ENCODE data around the gene ZNF664.

The ZNF664 gene

DNA sequence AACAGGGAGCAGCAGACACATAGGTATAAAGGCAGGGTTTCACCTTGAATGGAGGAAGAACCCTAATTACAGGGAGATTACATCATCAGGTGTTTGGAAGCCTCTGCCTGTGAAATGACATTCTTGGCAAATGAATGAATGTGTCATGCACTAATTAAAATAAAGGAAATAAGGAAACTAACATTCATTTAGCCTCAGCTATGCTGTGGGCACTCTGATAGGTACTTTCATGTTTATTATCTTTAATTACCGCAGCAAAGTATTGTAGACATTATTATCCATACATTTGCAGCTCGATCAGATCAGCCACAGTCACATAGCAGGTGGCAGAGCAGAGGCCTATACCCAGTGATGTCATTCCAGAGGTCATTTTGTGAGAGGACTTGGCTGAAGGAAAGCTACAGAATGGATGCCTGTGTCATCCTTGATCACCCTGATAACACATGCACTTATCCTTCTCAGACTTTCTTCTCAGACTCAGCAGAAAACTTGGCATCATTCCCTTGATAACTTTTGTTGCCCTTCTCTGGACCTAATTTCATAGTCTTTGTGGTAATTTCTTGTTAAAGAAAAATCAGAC lies 18.4 kb downstream of the ZNF664 start:
- no peak for ATAC-seq

DNA sequence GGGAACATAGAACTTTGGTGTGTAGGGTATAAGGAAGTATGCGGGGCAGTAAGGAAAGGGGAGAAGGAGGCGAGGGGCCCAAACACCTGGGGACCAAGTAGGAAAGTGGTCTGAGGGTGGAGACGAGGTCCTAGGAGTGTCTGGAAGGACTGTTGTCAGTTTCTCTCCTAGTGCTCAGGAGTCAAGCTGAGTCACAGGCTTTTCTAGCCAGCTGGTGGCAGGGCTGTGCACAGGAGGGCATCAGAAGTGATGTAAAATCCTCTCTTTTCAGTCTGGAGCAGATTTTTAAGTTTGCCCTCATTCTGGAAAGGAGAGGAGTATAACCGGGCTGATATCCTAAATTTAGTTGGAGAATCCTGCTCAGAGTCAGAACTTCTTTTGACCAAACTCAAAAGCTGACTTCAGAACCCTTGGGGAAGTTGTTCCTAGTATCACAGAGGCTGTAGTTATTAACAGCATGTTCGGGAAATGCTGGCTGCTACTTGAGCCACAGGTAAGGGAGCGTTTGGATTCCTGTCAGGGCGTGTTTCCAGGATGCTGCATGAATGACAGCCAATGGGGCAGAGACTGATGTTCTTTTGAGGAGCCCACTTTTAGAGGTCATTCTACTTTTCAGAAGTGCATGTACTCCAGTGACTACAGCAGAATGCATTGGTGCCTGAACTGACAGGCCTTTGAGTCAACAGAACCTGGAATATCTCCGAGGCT lies 19.3 kb downstream of the ZNF664 start:
- no peak for ATAC-seq

DNA sequence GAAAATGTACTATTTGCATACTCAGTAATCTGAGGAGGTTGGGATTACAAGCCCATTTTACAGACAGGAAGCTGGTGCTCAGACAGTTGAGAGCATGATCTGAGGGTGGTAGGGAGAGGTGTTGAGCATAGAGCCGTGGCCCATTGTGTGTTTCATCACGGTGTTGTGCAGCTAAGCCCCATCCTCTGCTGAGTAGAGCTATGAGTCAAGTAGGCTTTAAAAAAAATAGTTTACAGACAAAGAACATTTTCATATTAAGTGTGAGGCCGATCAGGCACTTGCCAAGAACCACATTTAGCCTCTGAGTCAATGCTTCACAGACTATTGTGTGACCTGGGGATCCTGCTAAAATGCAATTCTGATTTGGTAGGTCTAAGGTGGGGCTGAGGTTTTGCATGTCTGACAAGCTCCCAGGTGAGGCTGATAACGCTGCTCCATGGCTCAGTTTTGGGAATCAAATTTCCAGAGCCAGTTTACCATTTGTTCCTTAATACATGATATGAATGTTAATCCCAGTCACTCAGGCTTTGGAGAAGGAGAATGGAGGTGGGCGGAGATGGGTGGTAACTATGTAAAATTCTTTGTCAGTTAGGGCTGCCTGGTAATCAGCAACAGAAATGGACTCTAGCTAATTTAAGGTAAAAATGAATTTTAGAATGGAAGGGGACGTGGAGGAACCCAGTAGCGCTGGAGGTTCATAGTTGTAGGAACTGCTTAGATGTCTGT lies 22.2 kb downstream of the ZNF664 start:
- ATAC-seq, result peak; percentile 75 to 87

DNA sequence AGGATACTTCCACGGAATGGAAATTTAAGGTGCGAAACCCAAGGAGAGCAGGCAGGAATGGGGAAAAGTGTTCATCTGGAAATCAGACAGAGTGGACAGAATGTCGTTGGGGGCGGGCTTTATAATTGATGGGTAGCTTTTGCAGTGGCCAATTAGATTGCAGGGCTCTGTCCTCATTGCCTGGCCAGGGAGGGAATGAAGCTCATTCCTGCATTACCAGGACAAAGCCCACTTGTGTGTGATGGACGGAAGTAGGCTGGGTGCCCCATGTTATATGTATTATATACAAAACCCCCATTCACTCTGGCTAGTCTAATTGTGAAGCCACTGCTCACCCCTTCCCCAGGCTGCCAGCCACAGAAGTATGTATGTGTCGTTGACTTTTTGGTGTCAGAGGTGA lies 23.6 kb downstream of the ZNF664 start:
- ATAC-seq, result no peak

DNA sequence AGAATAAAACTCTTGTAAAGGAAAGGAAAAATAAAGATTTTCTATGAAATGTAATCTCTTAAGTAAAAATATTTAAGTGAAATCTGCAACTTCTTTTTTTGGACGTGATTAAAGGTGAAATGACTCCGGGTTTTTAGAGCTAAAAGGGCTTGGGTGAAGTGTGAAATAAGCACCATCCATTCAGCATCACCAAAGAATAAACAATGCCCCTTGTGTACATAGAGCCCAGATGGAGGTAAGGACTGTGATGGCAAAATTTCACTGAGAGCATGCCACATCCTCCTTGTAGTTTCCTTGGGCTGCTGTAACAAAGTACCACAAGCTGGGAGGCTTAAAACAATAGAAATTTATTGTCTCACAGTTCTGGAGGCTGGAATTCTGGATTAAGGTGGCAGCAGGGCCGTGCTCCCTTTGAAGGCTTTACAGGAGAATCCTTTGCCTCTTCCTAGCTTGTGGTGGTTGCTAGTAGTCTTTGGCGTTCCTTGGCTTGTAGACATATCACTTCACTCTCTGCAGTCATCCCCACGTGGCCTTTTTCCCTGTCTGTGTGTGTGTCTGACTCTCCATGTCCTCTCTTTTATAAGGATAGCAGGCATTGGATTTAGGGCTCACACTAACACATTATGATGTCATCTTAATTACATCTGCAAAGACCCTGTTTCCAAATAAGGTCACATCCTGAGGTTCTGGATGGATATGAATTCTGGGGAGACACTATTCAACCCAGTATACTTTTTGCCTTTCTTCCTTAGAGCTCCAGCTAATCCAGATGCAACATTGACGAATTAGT lies 24.2 kb downstream of the ZNF664 start:
- ATAC-seq, result no peak

DNA sequence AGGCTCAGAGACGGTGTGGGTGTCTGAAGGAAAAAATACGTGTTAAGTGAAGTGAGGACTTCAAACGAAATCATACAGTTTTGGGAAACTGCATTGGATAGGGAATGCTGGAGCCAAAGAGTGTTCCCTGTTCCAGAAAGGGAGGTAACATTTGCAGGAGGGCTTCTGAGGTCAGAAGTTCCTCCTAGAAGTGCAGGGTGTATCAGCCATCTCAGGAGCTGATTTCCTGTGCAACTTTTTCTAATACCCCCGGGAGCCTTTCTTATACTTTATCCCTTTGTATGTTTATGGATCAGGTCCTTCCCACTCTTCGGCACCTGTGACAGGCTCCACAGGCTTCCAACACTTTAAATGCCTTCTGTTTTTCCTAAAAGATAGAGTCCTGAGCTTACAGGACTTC lies 24.9 kb downstream of the ZNF664 start:
- ATAC-seq, result no peak

DNA sequence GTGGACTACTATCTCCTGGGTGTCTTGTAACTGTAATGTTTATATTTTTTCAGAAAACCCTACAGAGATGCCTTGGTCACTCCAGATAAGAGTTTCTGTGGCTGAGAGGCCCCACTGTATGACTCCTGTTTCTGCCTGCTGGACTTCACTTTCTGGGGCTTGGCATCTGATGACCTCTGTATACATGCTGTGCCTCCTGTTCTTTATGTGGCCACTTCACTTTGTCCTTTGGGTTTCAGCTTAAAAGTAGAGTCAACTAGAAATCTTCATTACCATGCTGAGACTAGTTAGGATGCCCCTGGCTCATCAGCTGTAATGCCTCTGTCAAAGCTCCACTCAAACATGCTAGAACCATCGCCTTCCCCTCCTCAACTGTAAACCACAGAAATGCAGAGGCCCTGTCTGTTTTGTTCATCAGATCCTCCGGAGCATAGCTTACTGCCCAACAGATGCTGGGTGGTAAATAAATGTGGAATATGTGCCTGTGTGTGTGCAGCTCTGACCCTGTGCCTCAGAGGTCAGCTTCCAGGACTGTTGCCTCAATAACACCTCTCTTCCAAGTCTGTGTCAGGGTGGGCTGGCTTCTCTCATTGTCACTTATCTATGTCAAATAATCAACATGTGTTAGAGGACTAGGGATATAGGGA lies 25.5 kb downstream of the ZNF664 start:
- ATAC-seq, result no peak

DNA sequence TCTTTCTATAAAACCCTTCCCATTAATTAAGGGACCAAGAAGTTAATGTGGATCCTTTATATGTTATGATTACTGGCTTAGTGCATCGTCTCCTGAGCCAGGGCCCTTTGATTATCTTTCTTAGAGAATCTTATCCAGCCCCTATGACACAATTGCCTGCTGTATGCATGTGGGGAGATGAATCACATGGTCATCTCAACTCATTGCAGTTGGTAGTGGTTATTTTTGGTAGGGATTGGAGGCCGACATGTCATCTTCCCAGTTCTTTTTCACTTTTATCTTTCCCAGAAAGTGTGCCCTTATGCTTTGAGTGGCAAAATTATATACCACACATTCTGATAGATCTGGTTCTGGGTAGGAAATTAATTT lies 26.0 kb downstream of the ZNF664 start:
- no peak for ATAC-seq

DNA sequence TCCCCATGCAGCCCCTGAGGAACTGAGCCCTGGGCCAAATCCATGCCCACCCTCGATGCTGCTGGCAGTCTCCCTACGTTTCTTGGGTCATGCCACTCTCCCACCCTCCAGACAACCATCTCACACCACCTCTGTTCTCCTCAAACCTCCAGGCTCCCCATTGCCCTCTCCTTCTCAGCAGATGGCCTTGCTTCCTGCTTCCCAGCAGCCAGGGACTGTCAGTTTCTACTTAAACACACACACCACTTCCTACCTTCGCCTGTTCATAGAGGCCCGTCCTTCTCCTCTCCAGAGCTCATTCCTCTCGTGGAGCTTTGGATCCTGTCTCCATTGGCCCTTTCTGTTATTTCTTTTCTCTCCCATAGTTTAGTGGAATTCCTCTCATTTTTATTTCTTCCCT lies 27.1 kb downstream of the ZNF664 start:
- no peak for ATAC-seq

DNA sequence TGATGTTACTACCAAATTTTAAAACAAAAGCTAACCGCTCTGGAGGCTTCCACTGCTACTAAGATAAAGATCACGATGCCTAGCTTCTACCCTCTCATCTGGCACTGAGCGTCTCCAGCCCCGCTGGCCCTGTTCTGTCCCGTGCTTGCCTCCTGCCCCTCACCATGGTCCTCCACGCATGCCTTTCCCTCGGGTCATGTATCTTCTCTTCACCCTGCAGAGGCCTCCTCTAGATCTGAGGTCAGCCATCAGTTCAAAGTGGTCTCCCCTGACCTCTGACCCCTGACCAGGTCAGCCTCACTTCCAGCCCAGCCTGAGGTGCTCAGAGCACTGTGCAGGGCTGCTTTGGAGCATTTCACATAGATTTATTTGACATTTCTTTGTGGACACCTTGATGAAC lies 28.3 kb downstream of the ZNF664 start:
- ATAC-seq, result no peak

DNA sequence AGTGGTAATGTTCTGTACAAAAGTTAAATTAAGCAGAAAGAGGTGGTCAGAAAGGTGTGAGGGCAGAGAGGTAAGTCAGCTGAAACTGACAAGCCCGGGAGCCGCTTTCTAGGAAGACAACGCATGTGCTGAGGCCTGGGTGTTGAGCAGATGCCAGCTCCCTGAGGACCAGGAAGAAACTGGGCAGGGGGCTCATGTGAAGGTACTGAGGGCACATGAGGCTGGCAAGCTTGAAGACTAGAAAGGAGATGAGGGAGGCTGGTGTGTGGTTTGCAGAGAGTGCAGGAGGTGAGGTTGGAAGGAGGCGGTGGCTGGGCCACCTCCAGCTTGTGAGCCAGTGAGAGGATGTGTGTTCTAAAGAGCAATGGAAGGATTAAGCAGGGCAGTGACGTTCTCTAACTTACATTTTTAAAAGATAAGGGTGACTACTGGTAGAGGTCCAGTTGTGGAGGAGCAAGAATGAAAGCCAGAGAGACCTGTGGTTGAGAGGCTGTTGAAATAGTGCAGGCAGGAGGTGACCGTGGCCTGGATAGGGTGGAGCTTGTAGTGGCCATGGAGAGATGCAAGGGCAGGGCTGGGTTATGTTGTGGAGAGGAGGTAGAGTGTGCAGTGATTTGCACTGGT lies 29.1 kb downstream of the ZNF664 start:
- no peak for ATAC-seq

DNA sequence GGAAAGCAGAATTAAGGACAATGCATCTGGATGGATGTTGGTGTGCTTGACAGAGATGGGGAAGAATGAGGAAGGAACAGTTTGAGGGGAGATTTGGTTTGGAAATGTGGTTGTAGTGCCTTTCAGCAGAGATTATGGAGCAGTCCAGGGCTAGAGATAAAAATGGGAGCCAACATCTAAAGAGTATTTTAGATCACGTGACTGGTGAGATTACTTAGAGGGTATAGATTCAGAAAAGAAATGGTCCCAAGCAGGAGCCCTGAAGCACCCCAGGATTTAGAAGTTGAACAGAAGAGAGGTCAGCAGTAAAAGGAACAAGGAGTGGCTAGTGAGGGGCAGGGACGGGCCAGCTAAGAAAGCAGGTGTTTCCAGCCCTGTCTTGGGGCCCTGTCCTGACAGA lies 29.6 kb downstream of the ZNF664 start:
- ATAC-seq, result no peak

DNA sequence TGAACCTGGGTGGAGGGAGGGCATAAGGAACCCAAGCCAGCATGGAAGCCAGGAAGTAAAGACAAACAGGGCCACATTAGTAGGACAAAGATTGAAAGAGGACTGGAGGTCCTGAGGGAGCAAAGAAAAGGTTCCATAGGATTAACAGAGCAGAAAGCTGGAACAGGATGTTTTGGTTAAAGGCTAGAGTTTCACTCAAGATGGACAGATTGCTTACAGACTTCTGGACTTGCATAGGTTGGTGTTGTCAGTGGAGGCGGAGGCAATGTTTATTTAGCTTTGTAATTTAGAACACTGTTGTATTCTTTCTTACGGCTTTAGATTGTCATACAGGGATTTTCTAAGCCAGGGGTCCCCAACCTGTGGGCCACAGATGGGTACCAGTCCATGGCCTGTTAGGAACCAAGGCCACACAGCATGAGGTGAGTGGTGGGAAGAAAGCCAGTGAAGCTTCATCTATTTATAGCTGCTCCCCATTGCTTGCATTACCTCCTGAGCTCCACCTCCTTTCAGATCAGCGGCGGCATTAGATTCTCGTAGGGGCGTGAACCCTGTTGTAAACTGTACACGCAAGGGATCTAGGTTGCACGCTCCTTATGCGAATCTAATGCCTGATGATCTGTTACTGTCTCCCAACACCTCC lies 31.3 kb downstream of the ZNF664 start:
- no peak for ATAC-seq

DNA sequence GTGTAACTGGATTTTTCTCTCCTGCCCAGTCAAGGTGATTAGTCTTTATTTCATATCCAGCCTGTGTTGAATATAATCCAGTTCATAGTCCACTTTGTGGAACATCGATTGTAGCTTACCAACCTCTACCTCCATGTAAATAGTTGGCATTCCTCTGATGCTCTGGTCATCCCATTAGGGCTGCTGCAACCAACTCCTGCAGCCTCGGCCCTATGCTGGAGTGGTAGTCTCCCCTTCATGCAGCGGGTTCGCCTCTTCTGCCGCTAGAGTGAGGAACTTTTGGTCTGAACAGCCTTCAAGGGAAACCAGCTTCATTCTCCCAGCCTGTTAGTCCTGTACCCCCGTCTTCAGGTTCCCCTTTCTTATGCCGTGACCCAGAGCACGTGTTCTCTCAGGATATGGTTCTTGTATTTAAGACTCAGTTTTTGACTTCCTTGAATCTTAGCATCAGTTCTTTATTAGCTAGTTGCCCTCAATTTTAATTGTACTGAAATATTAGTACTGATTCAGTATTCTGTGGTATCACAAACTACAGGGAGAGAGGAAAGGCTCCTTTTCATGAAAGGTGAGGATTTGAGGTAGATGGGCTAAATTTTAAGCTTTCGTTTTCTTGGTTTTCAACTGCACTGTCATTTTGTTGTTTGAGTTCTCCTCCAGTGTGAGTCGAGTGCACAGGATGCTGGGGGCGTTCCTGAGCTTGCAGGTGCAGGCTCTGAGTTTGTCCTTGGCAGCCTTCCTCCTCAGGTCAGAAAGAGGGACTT lies 33.2 kb downstream of the ZNF664 start:
- peak; percentile 55 for ATAC-seq

DNA sequence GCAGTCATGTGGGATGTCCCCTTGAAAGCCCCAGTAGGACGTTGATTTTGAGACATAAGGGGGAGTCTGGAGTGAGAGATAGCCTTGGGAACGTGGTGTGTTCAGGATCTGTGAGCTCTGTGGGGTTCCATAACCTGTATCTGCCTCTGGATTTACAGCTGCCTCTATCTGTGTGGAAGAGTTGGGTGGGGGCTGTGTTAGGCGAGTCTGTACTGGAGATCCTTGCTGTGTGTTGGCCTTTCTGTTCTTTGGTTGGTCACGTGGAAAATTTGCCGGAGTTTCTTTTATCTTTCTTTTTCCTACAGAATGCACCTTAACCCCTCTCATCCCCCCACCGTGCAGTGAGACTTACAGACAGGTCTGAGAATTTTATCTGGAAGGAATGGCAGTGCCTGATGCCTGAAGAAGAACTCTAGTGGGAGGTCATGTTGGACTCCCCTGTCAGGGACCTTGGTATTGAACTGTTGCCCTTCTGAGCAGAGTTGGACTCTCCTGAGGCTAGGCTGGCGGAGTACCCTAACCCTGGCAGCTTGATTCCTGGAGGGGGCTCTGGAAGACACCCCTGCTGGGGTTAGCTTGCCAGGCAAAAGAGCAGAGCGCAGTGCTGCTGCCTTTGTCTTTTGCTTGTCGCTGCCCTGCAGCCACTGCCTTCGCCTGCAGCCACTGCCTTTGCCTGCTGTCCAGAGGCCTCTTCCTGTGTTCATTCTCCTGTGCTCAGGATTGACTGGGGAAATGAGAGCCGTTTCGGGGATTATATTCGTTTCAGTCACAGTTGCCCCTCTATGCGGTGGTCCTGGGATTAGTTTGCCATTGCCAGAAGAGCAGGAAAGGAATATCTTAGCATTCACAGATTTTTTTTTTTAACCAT lies 34.1 kb downstream of the ZNF664 start:
- no peak for ATAC-seq

DNA sequence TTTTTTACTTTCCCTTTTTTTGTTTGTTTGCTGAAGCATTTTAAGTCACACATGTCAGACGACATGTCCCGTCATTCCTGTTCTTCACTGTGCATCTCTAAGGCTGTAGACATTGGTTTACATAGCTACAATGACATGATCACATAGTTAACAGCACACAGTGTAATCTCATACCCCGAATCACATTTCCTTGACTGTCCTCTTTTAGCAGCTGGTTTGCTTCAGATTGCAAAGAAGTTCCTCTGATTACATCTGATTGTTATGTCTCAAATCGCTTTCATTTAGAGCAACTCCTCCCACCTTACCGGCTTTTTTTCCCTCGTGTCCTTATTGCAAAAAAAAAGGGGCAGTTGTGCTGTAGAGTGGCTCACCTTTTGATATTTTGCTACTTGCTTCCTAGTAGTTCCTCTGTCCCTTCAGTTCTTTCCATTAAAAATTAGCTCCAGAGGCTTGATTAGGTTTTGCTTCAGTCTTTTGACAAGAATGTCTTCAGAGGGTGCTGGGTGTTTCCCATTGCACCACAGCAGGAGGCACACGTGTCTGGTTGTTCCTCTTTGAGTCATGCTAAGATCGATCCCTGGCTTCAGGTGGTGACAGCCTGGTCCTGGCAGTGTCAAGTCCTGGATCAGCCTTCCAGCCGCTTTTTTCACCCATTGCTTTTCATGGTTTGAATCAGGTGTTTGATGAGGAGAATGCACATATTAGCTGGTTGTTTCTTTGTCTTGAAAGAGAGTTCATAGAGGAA lies 35.0 kb downstream of the ZNF664 start:
- ATAC-seq, result no peak

DNA sequence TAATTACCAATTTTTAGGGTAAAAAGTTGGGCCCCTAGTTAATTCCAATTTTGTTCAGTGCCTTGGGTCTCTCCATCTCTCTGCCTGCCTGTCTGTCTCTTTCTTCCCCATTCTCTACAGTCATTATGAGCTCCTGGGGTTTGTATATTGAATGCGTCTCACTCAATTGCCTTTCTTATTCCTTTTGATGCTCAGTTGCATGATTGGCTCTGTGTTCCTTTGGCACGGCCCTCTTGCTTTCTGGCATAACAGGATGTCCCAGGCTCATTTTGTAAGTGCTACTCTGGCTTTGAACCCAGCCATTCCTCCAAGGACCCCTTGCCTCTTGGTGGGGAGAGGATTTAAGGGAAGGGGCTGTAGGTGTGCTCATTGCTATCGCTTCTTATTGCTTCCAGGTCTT lies 35.6 kb downstream of the ZNF664 start:
- no peak for ATAC-seq

DNA sequence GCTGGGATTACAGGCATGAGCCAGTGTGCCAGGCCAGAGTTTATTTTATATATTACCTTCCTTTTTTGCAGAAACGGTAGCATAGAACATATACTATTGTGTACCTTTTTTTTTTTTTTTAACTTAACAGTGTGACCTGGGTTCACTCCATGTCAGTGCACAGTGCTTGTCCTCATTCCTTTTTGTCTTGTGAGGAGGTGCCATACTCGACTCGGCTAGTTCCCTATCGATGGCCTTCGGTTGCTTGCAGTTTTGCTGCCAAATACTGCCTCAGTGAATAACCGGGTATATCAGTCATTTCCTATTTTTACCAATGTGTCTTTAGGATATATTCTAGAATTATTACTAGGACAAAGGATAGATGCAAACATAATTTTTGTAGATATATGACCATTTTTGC lies 36.8 kb downstream of the ZNF664 start:
- no peak for ATAC-seq

DNA sequence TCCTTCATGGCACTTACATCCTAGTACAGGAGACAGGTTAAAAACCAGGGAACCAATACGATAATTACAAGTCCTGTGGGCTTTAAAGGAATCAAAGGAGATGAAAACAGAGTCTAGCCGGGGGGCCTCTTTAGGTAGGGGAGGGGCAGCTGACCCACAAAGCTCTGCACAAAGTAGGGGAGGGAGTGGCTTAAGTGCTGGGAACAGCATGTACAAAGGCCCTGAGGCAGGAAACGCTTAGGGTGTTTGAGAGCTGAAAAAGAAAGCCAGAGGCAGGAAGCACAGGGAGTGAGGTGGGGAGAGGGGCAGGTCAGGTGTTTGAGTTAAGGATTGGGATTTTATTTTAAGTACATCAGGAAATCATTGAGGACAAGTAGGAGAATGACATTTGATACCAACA lies 37.7 kb downstream of the ZNF664 start:
- no peak for ATAC-seq

All from activated CD4-positive, CD25-positive, alpha-beta regulatory T cell treated with anti-CD3 and anti-CD28 coated beads, Interleukin-2, amount 50 U/mL, for 24 hours (primary cell).